IMR-90 (cell line): ENCODE measurements around the gene CDADC1. TPM values are rescaled to one million over a fixed set of nuclear protein-coding genes. Genes with fewer than 3 reads are reported as not detected.

Experiments used
- ATAC-seq: fragments of 200-7000 bp; cut with Tn5 transposase; 2 replicates; pipeline ENCODE4 v1.9.1; 2020; ENCODE audit warnings: low read depth, mild to moderate bottlenecking, moderate library complexity
- BruUV-seq: library from RNA; stranded (reverse); fragments of 400-500 nt; replicated peaks from 2 replicates; lab custom pipeline; 2021; lab: Mats Ljungman, UMichigan
- CTCF ChIA-PET: fragments of 300-600 bp; formaldehyde crosslinking; extraction: SDS; loops from one replicate; lab custom pipeline; 2021; ENCODE audit warnings: antibody characterized with exemption; lab: Yijun Ruan, JAX
- POLR2A ChIA-PET: fragments of 300-600 bp; sonication (Branson Sonifier 250); formaldehyde crosslinking; loops from one replicate; lab custom pipeline; 2022; ENCODE audit warnings: antibody characterized with exemption; ENCODE audit not compliant: unreplicated experiment; lab: Charles Lee
- DNase-seq: peaks from one replicate; pipeline ENCODE4 v3.0.0; 2013
- H2AFZ ChIP-seq: replicated peaks from 2 replicates; pipeline ENCODE3; 2013; ENCODE audit warnings: low read length, mild to moderate bottlenecking; ENCODE audit not compliant: poor library complexity
- H2AK5ac ChIP-seq: 2 replicates; pipeline ENCODE4 v1.6.1; 2013; ENCODE audit warnings: low read depth, low read length, inconsistent platforms
- H2AK9ac ChIP-seq: replicated peaks from 2 replicates; pipeline ENCODE3; 2013; ENCODE audit warnings: mild to moderate bottlenecking, low read depth, low read length, moderate library complexity; ENCODE audit not compliant: poor library complexity
- H2BK120ac ChIP-seq: 2 replicates; pipeline ENCODE4 v1.6.1; 2013; ENCODE audit warnings: low read depth, low read length, inconsistent platforms
- H2BK15ac ChIP-seq: 3 replicates; pipeline ENCODE4 v1.6.1; 2013; ENCODE audit warnings: low read depth, low read length, inconsistent platforms
- H2BK20ac ChIP-seq: 2 replicates; pipeline ENCODE4 v1.6.1; 2013; ENCODE audit warnings: low read depth, mild to moderate bottlenecking, inconsistent platforms, low read length, moderate library complexity
- H2BK5ac ChIP-seq: 2 replicates; pipeline ENCODE4 v1.6.1; 2013; ENCODE audit warnings: mild to moderate bottlenecking, low read depth, low read length, inconsistent platforms; ENCODE audit not compliant: poor library complexity, severe bottlenecking
- H3K14ac ChIP-seq: replicated peaks from 2 replicates; pipeline ENCODE4 v1.6.1; 2013; ENCODE audit warnings: low read depth, low read length, inconsistent platforms
- H3K18ac ChIP-seq: 2 replicates; pipeline ENCODE4 v1.6.1; 2013; ENCODE audit warnings: low read depth, low read length, control low read depth
- H3K23ac ChIP-seq: 2 replicates; pipeline ENCODE4 v1.6.1; 2013; ENCODE audit warnings: low read depth, low read length, inconsistent platforms
- H3K27ac ChIP-seq: 2 replicates; pipeline ENCODE4 v1.5.1; 2013; ENCODE audit warnings: mild to moderate bottlenecking, control low read depth, low read length; ENCODE audit not compliant: insufficient read depth
- H3K27me3 ChIP-seq: 2 replicates; pipeline ENCODE4 v1.6.1; 2013; ENCODE audit warnings: low read length; ENCODE audit not compliant: control insufficient read depth, insufficient read depth
- H3K36me3 ChIP-seq: 2 replicates; pipeline ENCODE4 v1.6.1; 2013; ENCODE audit warnings: low read length, mixed read lengths; ENCODE audit not compliant: control insufficient read depth, insufficient read depth
- H3K4ac ChIP-seq: 2 replicates; pipeline ENCODE4 v1.6.1; 2013; ENCODE audit warnings: low read depth, low read length, inconsistent platforms
- H3K4me1 ChIP-seq: 2 replicates; pipeline ENCODE4 v1.6.1; 2013; ENCODE audit warnings: low read length, mixed read lengths; ENCODE audit not compliant: control insufficient read depth, insufficient read depth
- H3K4me2 ChIP-seq: 2 replicates; pipeline ENCODE4 v1.6.1; 2013; ENCODE audit warnings: low read depth, mild to moderate bottlenecking, control low read depth, low read length, moderate library complexity
- H3K4me3 ChIP-seq: 2 replicates; pipeline ENCODE4 v1.5.1; 2013; ENCODE audit warnings: low read depth, mild to moderate bottlenecking, control low read depth, low read length, moderate library complexity; ENCODE audit not compliant: insufficient read depth
- H3K56ac ChIP-seq: 2 replicates; pipeline ENCODE4 v1.6.1; 2013; ENCODE audit warnings: low read length, inconsistent platforms; ENCODE audit not compliant: insufficient read depth; ENCODE audit errors: extremely low read depth
- H3K79me1 ChIP-seq, 2 experiments: 2 replicates each; pipeline ENCODE4 v1.6.1; 2013; ENCODE audit warnings: low read length in 2 of 2, inconsistent platforms in 1 of 2, low read depth in 1 of 2
- H3K9ac ChIP-seq: 2 replicates; pipeline ENCODE4 v1.6.1; 2013; ENCODE audit warnings: low read depth, low read length, control low read depth
- H3K9me1 ChIP-seq: 2 replicates; pipeline ENCODE4 v1.6.1; 2013; ENCODE audit warnings: low read length, inconsistent platforms; ENCODE audit not compliant: insufficient read depth
- H3K9me3 ChIP-seq: 2 replicates; pipeline ENCODE4 v1.6.1; 2013; ENCODE audit warnings: low read length; ENCODE audit not compliant: control insufficient read depth, insufficient read depth
- H4K20me1 ChIP-seq: 2 replicates; pipeline ENCODE4 v1.6.1; 2013; ENCODE audit warnings: low read length, inconsistent platforms; ENCODE audit not compliant: insufficient read depth
- H4K5ac ChIP-seq: 2 replicates; pipeline ENCODE4 v1.6.1; 2013; ENCODE audit warnings: mild to moderate bottlenecking, low read depth, low read length, control low read depth
- H4K8ac ChIP-seq, 2 experiments: 2 replicates each; pipeline ENCODE4 v1.6.1; 2013; ENCODE audit warnings: low read depth in 2 of 2, low read length in 2 of 2, control low read depth in 1 of 2, inconsistent platforms in 1 of 2
- H4K91ac ChIP-seq: 2 replicates; pipeline ENCODE4 v1.6.1; 2013; ENCODE audit warnings: low read depth, low read length, inconsistent platforms; ENCODE audit not compliant: insufficient read depth
- BHLHE40 ChIP-seq: fragments of 150-350 bp; IDR thresholded peaks from 2 replicates; pipeline ENCODE4 v1.6.1; 2016; ENCODE audit warnings: mild to moderate bottlenecking, low read depth, low read length
- CHD1 ChIP-seq: IDR thresholded peaks from 2 replicates; pipeline ENCODE4 v1.6.1; 2012; ENCODE audit warnings: low read depth, low read length, improper control_type of control experiment
- FOS ChIP-seq: fragments of 150-350 bp; IDR thresholded peaks from 2 replicates; pipeline ENCODE4 v1.6.1; 2016; ENCODE audit warnings: low read depth, low read length
- MAZ ChIP-seq: IDR thresholded peaks from 2 replicates; pipeline ENCODE4 v1.6.1; 2012; ENCODE audit warnings: low read depth, mild to moderate bottlenecking, low read length, improper control_type of control experiment, moderate library complexity, borderline replicate concordance
- NFE2L2 ChIP-seq: fragments of 150-350 bp; IDR thresholded peaks from 2 replicates; pipeline ENCODE4 v1.6.1; 2016; ENCODE audit warnings: low read depth, mild to moderate bottlenecking, low read length
- POLR2A ChIP-seq: IDR thresholded peaks from 2 replicates; pipeline ENCODE4 v1.6.1; 2012; ENCODE audit warnings: mild to moderate bottlenecking, low read depth, low read length
- RAD21 ChIP-seq: IDR thresholded peaks from 2 replicates; pipeline ENCODE4 v1.6.1; 2012; ENCODE audit warnings: low read length, improper control_type of control experiment
- RCOR1 ChIP-seq: IDR thresholded peaks from 2 replicates; pipeline ENCODE4 v1.6.1; 2012; ENCODE audit warnings: mild to moderate bottlenecking, low read length, improper control_type of control experiment; ENCODE audit not compliant: insufficient replicate concordance
- RFX5 ChIP-seq: IDR thresholded peaks from 2 replicates; pipeline ENCODE4 v1.8.0; 2012; ENCODE audit warnings: low read depth, mild to moderate bottlenecking, low read length, moderate library complexity
- SMC3 ChIP-seq: fragments of 150-350 bp; IDR thresholded peaks from 2 replicates; pipeline ENCODE4 v1.6.1; 2016; ENCODE audit warnings: low read depth, mild to moderate bottlenecking, antibody characterized with exemption, low read length, moderate library complexity
- WGBS, 2 experiments: methylation state at CpG; one replicate each; pipeline versions ENCODE4 v1.1.5 to v1.1.7; 2013; ENCODE audit warnings: missing lambda C conversion rate in 2 of 2; ENCODE audit not compliant: insufficient read length in 1 of 2; ENCODE audit errors: extremely low coverage in 2 of 2; 5-methylcytosine and 5-hydroxymethylcytosine counted together
- dilution Hi-C: fragments of 300-500 bp; cut with HindIII; formaldehyde crosslinking; loops from one replicate; pipeline ENCODE4 v1.14.3; 2018; ENCODE audit warnings: low sequenced_read_pairs; ENCODE audit not compliant: unreplicated experiment
- in situ Hi-C: fragments of 300-500 bp; cut with MboI; formaldehyde crosslinking; loops from 3 replicates; pipeline ENCODE4 v1.14.3; 2019; ENCODE audit warnings: low sequenced_read_pairs, inconsistent platforms, mixed read lengths
- intact Hi-C: fragments of 100-400 bp; cut with micrococcal nuclease; formaldehyde crosslinking; loops from 2 replicates; pipeline ENCODE4 v1.10.0; 2022
- polyA plus RNA-seq, 3 experiments: library from polyadenylated mRNA; depleted of rRNA; stranded (reverse); fragments of >200 nt; gene quantifications; 2 replicates each; pipeline ENCODE4 v1.2.3, GENCODE V29; 2012; ENCODE audit warnings: low replicate concordance in 1 of 3
- total RNA-seq: library from RNA; depleted of rRNA; stranded (reverse); fragments of >200 nt; gene quantifications from 2 replicates; pipeline ENCODE4 v1.2.3, GENCODE V29; 2012
- TF ChIP-seq, protein P1 (sequence below): conservative IDR thresholded peaks from 2 replicates; pipeline ENCODE4 v1.5.1; 2012; ENCODE audit warnings: mild to moderate bottlenecking, low read depth, low read length, improper control_type of control experiment
- TF ChIP-seq, protein P2 (sequence below): fragments of 150-350 bp; IDR thresholded peaks from 2 replicates; pipeline ENCODE4 v1.6.1; 2016; ENCODE audit warnings: low read depth, mild to moderate bottlenecking, low read length, moderate library complexity, borderline replicate concordance
- TF ChIP-seq, protein P3 (sequence below): fragments of 150-350 bp; IDR thresholded peaks from 2 replicates; pipeline ENCODE4 v1.6.1; 2017; ENCODE audit warnings: mild to moderate bottlenecking, antibody characterized with exemption, low read length, low read depth

CDADC1 gene
- total and polyA plus RNA-seq, 2 of the 4 experiments (the other 2 are of a cell fraction), result 0.54 to 2.6 TPM

DNA sequence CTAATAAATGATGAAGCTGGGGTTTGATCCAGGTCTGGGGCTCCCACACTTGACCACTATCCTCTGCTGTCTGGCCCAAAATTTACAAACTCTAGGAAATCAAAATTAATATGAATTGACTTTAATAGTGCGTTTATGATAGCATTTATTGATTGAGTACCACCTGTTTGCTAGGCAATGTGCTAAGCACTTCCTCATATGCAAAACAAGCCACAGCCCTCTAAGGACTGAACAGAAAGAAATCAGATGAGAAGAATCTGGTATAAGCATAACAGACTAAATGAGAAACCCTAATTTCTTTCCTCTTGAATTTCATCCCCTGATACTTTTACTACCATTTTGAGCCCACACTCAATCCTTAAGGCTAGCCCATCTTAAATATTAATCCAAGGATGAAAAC, 34.2 kb upstream of the CDADC1 start:
- WGBS, 2 experiments, result no CpG with 5 or more reads among the region's 1 CpG

More for the DNA sequence above, 34.2 kb upstream of the CDADC1 start:
- Histone ChIP-seq H3K56ac (no peak overlapping the region), H3K27ac (no peak overlapping the region), H2AFZ (no peak overlapping the region), H3K4me3 (no peak overlapping the region), H3K4ac (no peak overlapping the region), H2BK20ac (no peak overlapping the region), H3K4me1 (no peaks in the 10 kb centered on the region), H2AK9ac (no peak overlapping the region), H3K14ac (no peak overlapping the region), H3K18ac (no peak overlapping the region), H4K5ac (no peak overlapping the region), H3K36me3 (peaks cover 15% of the 10 kb centered on the region), H2AK5ac (no peak overlapping the region), H4K8ac (no peak overlapping the region), H3K9me3 (no peaks in the 10 kb centered on the region; the same call in 1 of the 2 replicates), H3K9ac (no peak overlapping the region), H2BK15ac (no peak overlapping the region), H3K23ac (no peak overlapping the region), H4K91ac (no peak overlapping the region), H3K9me1 (no peaks in the 10 kb centered on the region), H3K4me2 (no peak overlapping the region), H2BK120ac (no peak overlapping the region), H4K20me1 (0 out of 2 replicates have a peak, but pooled peaks cover 3% of the 10 kb centered on the region), H3K79me1 (no peaks in the 10 kb centered on the region), H3K27me3 (peaks cover 16% of the 10 kb centered on the region), H2BK5ac (no peak overlapping the region)
- dilution Hi-C loops (no loop called here), intact Hi-C loops (no loop called here), in situ Hi-C loops (no loop called here)
- DNase-seq, result no peak
- POLR2A ChIA-PET, result no interaction called here
- CTCF ChIA-PET, result no interaction called here
- no peak for TF ChIP-seq MAZ
- no peak for TF ChIP-seq RCOR1
- no peak for TF ChIP-seq RFX5
- no peak for TF ChIP-seq SMC3
- no peak for TF ChIP-seq BHLHE40
- TF ChIP-seq FOS, result no peak
- TF ChIP-seq, protein P1, sequence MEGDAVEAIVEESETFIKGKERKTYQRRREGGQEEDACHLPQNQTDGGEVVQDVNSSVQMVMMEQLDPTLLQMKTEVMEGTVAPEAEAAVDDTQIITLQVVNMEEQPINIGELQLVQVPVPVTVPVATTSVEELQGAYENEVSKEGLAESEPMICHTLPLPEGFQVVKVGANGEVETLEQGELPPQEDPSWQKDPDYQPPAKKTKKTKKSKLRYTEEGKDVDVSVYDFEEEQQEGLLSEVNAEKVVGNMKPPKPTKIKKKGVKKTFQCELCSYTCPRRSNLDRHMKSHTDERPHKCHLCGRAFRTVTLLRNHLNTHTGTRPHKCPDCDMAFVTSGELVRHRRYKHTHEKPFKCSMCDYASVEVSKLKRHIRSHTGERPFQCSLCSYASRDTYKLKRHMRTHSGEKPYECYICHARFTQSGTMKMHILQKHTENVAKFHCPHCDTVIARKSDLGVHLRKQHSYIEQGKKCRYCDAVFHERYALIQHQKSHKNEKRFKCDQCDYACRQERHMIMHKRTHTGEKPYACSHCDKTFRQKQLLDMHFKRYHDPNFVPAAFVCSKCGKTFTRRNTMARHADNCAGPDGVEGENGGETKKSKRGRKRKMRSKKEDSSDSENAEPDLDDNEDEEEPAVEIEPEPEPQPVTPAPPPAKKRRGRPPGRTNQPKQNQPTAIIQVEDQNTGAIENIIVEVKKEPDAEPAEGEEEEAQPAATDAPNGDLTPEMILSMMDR, result no peak
- TF ChIP-seq, protein P2, sequence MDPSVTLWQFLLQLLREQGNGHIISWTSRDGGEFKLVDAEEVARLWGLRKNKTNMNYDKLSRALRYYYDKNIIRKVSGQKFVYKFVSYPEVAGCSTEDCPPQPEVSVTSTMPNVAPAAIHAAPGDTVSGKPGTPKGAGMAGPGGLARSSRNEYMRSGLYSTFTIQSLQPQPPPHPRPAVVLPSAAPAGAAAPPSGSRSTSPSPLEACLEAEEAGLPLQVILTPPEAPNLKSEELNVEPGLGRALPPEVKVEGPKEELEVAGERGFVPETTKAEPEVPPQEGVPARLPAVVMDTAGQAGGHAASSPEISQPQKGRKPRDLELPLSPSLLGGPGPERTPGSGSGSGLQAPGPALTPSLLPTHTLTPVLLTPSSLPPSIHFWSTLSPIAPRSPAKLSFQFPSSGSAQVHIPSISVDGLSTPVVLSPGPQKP, result no peak
- TF ChIP-seq, protein P3, sequence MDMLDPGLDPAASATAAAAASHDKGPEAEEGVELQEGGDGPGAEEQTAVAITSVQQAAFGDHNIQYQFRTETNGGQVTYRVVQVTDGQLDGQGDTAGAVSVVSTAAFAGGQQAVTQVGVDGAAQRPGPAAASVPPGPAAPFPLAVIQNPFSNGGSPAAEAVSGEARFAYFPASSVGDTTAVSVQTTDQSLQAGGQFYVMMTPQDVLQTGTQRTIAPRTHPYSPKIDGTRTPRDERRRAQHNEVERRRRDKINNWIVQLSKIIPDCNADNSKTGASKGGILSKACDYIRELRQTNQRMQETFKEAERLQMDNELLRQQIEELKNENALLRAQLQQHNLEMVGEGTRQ, result no peak
- TF ChIP-seq CHD1, result no peak
- TF ChIP-seq NFE2L2, result no peak
- TF ChIP-seq RAD21, result no peak
- TF ChIP-seq POLR2A, result no peak
- no peak for ATAC-seq
- BruUV-seq, result no TSS peak
